H1 (cell line): ENCODE results near the gene C15orf62.

ENCODE experiments used
- CTCF ChIP-seq, 3 experiments: IDR thresholded peaks; 1 replicate in 2 of 3; 2 replicates in 1 of 3; pipeline versions ENCODE4 v1.5.1 to v1.6.1; 2011; ENCODE audit warnings: low read length in 3 of 3, mild to moderate bottlenecking in 3 of 3, inconsistent platforms in 2 of 3, low read depth in 1 of 3, moderate library complexity in 1 of 3; ENCODE audit not compliant: insufficient read depth in 1 of 3; ENCODE audit errors: control extremely low read depth in 1 of 3
- PHF8 ChIP-seq: fragments of 200-600 bp; sonication (generic); conservative IDR thresholded peaks from 2 replicates; pipeline ENCODE4 v1.7.1; 2012; ENCODE audit warnings: low read depth, mild to moderate bottlenecking, inconsistent platforms, low read length, moderate library complexity
- TAF1 ChIP-seq: IDR thresholded peaks from 2 replicates; pipeline ENCODE4 v1.6.1; 2011; ENCODE audit warnings: mild to moderate bottlenecking, low read depth, low read length

GRCh38 chr15:40803076-40803475, 33.3 kb downstream of the C15orf62 start:
- TF ChIP-seq CTCF (IDR thresholded peaks at IDR 0.05; ENCODE audit: control extremely low read depth in 1 of 3, insufficient read depth in 1 of 3, low read depth in 1 of 3, low read length in 3 of 3) (no peak), TAF1 (no peak), PHF8 (no peak)
